ENCODE measurements around the gene ZNF385B. TPM values are rescaled to one million over a fixed set of nuclear protein-coding genes. Genes with fewer than 3 reads are reported as not detected.

The ZNF385B gene
- polyA plus RNA-seq, 4 donors: 11.5 to 14.2 (median 12.4) TPM

DNA sequence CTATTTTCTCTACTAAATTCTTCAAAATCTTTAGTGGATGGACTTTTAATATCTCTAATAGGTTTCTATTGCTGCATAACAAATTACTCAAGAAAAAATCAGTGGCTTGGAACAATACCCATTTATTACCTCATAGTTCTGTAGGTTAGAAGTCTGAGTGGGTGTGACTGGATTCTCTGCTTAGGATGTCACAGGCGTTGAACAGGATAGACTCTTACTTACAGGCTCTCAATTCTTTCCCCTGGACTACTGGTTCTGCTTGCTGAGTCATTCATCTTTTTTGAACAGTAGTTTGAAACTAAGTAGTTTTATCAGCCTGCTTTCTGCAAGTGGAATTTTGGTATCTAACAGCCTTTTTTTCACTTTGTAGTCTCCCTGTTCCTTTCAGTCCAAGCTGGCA lies 265.4 kb downstream of the ZNF385B start:
- DNase-seq (ENCODE audit: low read depth in 4 of 4, low spot score in 2 of 4): no peak

- DNase-seq (ENCODE audit: low read depth in 4 of 4, low spot score in 2 of 4): no peak
These were observed 266.1 kb downstream of the ZNF385B start for GRCh38 chr2:179595284-179595683.

- no peak for DNase-seq (ENCODE audit: low read depth in 4 of 4, low spot score in 2 of 4)
These were observed 266.9 kb downstream of the ZNF385B start for GRCh38 chr2:179594268-179595112.

DNA sequence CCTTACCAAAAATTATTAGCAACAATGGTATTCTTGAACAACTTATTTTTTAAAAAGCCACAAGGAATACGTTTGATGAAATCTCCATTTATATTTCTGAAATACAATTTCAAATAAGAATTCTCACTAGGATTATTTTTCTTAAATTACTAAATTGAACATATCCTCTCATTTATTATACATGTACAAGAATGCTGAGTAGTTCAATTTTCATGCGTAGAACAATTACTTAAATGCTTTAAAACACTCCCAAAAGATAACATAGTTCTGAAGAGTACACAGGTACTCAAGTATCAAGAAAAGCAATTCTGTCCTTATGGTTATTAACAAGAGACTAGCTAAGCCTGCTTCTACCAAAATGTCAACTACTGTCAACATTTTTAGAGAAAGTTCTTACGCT lies 268.1 kb downstream of the ZNF385B start:
- DNase-seq (ENCODE audit: low read depth in 4 of 4, low spot score in 2 of 4): no peak

- DNase-seq (ENCODE audit: low read depth in 4 of 4, low spot score in 2 of 4): no peak
These were observed 269.1 kb downstream of the ZNF385B start for GRCh38 chr2:179592167-179592936.

- no peak for DNase-seq (ENCODE audit: low read depth in 4 of 4, low spot score in 2 of 4)
These were observed 269.7 kb downstream of the ZNF385B start for GRCh38 chr2:179591690-179592089.

GRCh38 chr2:179588486-179589145 lies 272.8 kb downstream of the ZNF385B start:
- no peak for DNase-seq (ENCODE audit: low read depth in 4 of 4, low spot score in 2 of 4)

- DNase-seq (ENCODE audit: low read depth in 4 of 4, low spot score in 2 of 4): no peak
These were observed 276.7 kb downstream of the ZNF385B start for GRCh38 chr2:179584760-179585159.

DNA sequence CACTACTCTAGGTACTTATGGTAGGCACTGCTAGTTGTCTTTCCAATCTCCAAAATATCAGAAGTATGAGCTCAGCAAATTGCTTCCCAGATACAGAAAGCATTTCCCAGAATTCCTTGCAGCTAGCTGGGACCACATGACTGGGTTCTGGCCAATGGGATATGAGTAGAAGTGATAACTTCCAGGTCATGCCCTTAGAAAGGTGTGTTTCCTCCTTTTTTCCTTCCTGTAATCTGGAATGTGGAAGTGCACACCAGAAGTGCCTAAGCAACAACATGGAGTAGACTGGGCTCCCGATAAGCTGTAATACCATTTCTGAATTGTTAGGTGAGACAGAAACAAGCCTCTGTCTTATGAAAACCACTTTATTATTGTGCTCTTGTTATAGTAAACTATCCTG lies 279.8 kb downstream of the ZNF385B start:
- DNase-seq (ENCODE audit: low read depth in 4 of 4, low spot score in 2 of 4): no peak

GRCh38 chr2:179580378-179581146 lies 280.9 kb downstream of the ZNF385B start:
- DNase-seq (ENCODE audit: low read depth in 4 of 4, low spot score in 2 of 4): peak in 1 of 4 donors; percentile 17

DNA sequence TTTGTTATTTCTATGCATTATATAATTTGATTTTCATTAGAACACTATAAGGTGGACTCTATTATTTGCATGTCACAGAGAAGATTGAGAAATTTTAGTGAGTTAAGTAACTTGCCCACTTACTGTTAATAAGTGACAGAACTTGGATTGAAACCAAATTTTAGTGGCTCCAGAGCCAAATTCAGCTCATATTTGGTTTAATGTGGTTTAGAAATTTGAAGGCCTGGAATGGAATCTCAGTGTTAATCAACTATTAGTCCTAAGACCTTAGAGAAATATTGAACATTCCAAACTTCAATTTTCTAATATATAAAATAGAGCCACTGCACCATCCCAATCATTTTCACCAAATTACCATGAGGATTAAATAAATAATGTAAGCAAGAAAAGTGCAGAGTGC lies 281.6 kb downstream of the ZNF385B start:
- no peak for DNase-seq (ENCODE audit: low read depth in 4 of 4, low spot score in 2 of 4)

DNA sequence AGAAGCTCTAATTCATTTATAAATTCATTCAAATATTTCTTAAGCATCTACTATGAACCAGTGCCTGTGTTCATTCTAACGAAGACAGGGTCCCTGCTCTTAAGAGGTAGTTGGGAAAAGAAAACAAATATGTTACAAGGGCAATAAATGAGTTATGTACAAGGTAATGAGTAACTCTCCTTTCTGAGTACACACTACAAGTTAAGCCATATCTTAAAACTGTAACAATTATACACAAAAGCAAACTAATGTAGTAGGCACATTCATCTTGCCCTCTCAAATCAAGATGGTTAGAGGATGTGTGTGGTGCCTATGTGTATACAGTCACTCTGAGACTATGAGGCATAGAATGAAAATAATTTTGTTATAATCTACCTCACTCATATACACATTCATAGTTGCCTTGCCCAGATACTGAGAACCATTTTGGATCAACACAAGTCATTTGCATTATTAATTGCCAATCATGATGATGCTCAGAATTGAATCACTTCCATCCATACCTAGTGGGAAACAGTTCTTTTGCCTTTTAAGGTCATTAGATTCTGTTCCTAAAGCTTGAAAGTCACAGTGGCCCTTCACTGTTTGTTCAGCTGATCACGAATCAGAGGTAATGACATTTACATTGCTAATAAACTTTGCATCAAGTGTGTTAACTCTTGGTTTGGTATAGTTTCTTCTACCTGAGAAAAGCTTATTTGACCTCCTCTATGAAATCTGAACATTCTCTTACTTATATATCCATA lies 283.1 kb downstream of the ZNF385B start:
- DNase-seq (ENCODE audit: low read depth in 4 of 4, low spot score in 2 of 4): no peak

DNA sequence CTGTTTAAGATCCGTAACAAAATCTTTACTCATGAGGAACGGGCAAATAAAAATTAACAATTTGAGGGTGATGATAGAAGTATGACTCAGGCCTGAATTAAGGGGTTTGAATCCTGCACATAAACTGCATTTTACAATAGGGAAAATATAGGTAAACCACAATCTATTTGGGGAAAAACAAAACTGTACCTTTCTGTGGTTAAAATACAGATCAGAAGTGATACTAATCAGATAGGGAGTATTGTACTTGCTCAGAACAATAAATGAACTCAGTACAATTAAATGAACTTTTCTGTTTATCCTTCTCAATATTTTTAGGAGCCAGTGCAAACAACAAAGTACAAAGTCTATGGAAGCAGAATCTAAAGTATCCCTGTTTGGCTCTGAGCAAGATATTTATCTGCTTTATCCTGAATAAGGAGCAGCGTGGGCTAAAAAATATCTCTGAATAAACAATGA lies 287.3 kb downstream of the ZNF385B start:
- DNase-seq (ENCODE audit: low read depth in 4 of 4, low spot score in 2 of 4): no peak

DNA sequence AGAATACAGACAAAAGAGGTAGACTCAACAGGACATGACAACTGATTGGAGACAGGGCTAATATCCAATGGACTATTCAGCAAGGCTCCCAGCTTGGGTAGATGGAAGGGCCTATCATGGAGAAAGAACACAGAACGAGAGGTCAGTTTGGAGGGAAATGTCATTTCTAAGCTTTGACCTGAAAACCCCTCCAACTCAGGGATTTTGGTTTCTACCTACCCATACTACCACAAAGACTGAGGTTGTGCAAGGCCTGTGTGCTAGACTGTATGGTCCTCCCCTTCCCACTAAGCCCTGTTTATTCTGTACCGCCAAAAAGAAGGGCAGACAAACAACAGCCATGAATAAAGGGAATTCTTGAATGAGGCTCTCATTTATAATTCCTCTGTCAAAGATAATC lies 288.9 kb downstream of the ZNF385B start:
- no peak for DNase-seq (ENCODE audit: low read depth in 4 of 4, low spot score in 2 of 4)

- DNase-seq (ENCODE audit: low read depth in 4 of 4, low spot score in 2 of 4): no peak
These were observed 289.7 kb downstream of the ZNF385B start for GRCh38 chr2:179571721-179572120.

DNA sequence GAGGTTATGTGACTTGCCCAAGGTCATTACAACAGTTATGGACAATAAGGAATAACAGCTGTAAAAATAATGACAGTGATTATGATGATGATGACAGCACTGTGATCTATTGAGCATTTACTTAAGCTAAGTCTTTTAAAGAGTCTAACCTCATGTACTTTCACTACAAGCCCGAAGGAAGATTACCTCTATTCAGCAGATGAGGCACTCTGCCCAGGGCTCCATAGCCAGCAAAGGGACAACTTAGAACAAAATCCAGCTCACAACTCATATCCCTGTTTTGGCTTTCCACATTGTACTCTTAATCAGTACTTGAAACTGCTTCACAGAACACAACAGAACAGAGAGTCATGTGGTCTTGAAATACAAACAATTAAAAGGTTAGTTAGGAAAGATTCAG lies 290.2 kb downstream of the ZNF385B start:
- no peak for DNase-seq (ENCODE audit: low read depth in 4 of 4, low spot score in 2 of 4)

DNA sequence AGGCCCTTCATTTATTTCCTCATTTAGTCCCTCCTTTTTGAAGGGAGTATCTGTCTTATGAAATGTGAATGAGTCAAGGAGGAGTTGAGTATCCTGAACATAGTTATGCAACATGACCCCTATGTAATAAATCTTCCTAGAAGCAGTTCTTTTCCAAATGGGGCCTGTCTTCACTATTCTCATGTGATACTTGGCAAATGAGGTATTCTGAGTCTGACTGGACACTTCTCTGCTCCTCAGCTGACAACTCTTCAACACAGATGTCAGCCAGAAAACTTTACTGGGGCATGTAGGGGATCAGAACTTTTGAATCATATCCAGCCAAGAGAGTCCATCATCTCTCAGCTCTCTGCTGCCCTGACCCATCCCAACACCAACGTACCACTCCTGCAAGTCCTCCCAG lies 291.6 kb downstream of the ZNF385B start:
- DNase-seq (ENCODE audit: low read depth in 4 of 4, low spot score in 2 of 4): no peak

DNA sequence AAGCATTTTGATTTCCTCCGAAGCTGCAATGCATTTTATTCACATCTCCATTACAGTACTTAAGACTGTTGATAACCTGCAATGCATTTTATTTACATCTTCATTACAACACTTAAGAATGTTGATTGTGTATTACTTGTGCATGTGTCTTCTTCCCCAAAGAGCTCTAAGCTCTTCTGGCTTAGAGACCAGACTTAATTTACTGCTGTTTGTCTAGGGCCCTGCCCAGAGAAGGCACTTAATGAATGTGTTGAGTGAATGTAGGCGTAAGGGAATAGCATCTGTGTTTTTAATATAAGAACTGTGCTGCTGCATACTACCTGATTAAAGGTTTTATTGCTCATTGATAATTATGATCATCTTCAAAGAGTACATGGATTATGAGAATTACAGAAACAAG lies 295.6 kb downstream of the ZNF385B start:
- DNase-seq (ENCODE audit: low read depth in 4 of 4, low spot score in 2 of 4): no peak

DNA sequence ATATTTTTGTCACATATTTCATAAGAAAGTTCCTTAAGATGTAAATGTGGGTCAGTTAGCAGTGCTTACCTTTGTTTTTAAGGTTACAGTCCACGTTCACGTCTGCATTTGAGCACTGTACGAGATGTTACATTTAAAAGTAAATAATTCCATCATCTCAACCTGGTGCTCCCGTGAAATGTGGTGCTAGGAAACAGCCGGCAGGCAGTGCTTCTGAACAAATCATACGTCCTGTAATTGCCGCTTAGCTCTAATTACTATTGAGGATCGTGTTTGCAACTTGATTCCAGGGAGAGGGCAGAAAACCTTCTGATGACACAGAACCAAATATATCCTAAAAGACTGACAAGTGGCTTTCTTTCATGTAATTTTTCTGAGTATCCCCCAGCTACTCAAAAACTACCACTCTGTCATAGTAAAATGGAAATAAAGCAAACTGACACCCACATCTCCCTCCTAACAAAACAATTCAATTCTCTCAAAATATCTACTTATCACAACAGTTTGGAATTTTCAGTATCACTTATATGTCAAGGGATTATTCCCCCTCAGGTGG lies 299.0 kb downstream of the ZNF385B start:
- DNase-seq (ENCODE audit: low read depth in 4 of 4, low spot score in 2 of 4): no peak

GRCh38 chr2:179561702-179562101 lies 299.7 kb downstream of the ZNF385B start:
- DNase-seq (ENCODE audit: low read depth in 4 of 4, low spot score in 2 of 4): no peak

Measured in left renal cortex interstitium (tissue), 4 donors.